ENCODE results near the gene IL18RAP. TPM values are rescaled to one million over a fixed set of nuclear protein-coding genes. Genes with fewer than 3 reads are reported as not detected.

IL18RAP gene
- total RNA-seq (0.79 TPM), polyA plus RNA-seq (0.41 TPM)

DNA sequence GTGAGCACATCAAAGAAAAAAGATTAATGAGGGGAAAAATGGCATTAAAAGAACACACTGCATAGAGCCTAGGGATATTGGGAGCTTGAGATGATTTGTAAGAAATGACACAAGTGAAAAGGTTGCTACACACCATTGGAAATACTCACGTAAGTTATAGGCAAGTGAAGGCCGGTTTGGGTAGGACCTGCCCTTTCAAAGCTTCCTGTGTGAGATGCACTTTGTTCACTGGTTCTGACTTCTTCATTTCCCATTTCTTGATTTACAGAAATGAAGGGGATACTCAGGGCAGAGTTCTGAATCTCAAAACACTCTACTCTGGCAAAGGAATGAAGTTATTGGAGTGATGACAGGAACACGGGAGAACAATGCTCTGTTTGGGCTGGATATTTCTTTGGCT lies at the start of gene IL18RAP:
Gene IL18RAP (plus strand): TSS at position 251 of the 400 bp plus-strand sequence. CDS start 118 bp downstream, at position 369.
- H3K27ac ChIP-seq (ENCODE audit: low read depth), result no peak within 1 kb of the TSS
- no peak for DNase-seq (ENCODE audit: extremely low spot score)
- H3K4me3 ChIP-seq (ENCODE audit: low read depth, low read length), result no peak within 1 kb of the TSS
- H3K36me3 ChIP-seq (ENCODE audit: insufficient read depth), result no peaks in the 10 kb centered on the region
- H3K4me1 ChIP-seq (ENCODE audit: insufficient read depth), result no peaks in the 10 kb centered on the region
- 70% methylated on average over 3 of the region's 3 CpGs for WGBS

GRCh38 chr2:102376052-102376591 lies 46.8 kb upstream of the IL18RAP start:
- DNase-seq (ENCODE audit: extremely low spot score), result no peak
- no peak overlapping the region for H3K27ac ChIP-seq (ENCODE audit: low read depth)
- no peaks in the 10 kb centered on the region for H3K4me1 ChIP-seq (ENCODE audit: insufficient read depth)
- H3K36me3 ChIP-seq (ENCODE audit: insufficient read depth), result no peaks in the 10 kb centered on the region
- 67% methylated on average over 1 of the region's 1 CpG for WGBS
- no peak overlapping the region for H3K4me3 ChIP-seq (ENCODE audit: low read depth, low read length)

- H3K27ac ChIP-seq (ENCODE audit: low read depth), result no peak overlapping the region
- no peak for DNase-seq (ENCODE audit: extremely low spot score)
- no peaks in the 10 kb centered on the region for H3K36me3 ChIP-seq (ENCODE audit: insufficient read depth)
- no peak overlapping the region for H3K4me3 ChIP-seq (ENCODE audit: low read depth, low read length)
- no peaks in the 10 kb centered on the region for H3K4me1 ChIP-seq (ENCODE audit: insufficient read depth)
Measured at GRCh38 chr2:102383722-102384121, 39.2 kb upstream of the IL18RAP start.

GRCh38 chr2:102385522-102385921 lies 37.4 kb upstream of the IL18RAP start:
- no peaks in the 10 kb centered on the region for H3K36me3 ChIP-seq (ENCODE audit: insufficient read depth)
- no peak overlapping the region for H3K27ac ChIP-seq (ENCODE audit: low read depth)
- no peak overlapping the region for H3K4me3 ChIP-seq (ENCODE audit: low read depth, low read length)
- H3K4me1 ChIP-seq (ENCODE audit: insufficient read depth), result no peaks in the 10 kb centered on the region
- DNase-seq (ENCODE audit: extremely low spot score), result no peak
- 80% methylated on average over 1 of the region's 1 CpG for WGBS

DNA sequence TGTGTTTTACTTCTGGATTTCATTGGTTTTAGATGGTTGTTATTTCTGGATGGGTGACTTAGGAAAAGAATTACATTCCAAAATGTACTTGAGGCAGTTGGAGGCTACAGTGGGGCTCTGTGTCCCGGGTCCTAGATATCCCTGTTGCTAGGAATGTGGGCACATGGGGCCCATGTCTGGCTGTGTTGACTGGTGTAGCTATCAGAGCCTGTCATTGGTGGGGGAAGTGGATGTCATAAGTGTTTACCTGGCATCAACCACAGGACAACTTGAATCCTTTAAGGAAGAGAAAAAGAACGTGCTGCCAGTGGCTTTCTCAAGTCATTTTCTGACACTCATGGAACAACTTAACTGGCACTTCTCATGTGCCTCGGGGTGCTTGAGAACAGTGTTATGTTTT lies 37.0 kb upstream of the IL18RAP start:
- DNase-seq (ENCODE audit: extremely low spot score), result no peak
- WGBS, result 75% methylated on average over 3 of the region's 3 CpGs
- H3K4me3 ChIP-seq (ENCODE audit: low read depth, low read length), result no peak overlapping the region
- H3K36me3 ChIP-seq (ENCODE audit: insufficient read depth), result no peaks in the 10 kb centered on the region
- no peak overlapping the region for H3K27ac ChIP-seq (ENCODE audit: low read depth)
- no peaks in the 10 kb centered on the region for H3K4me1 ChIP-seq (ENCODE audit: insufficient read depth)

GRCh38 chr2:102386867-102387541 lies 36.0 kb upstream of the IL18RAP start:
- H3K27ac ChIP-seq (ENCODE audit: low read depth), result no peak overlapping the region
- H3K36me3 ChIP-seq (ENCODE audit: insufficient read depth), result no peaks in the 10 kb centered on the region
- no peak overlapping the region for H3K4me3 ChIP-seq (ENCODE audit: low read depth, low read length)
- WGBS, result 82% methylated on average over 3 of the region's 3 CpGs
- DNase-seq (ENCODE audit: extremely low spot score), result no peak
- no peaks in the 10 kb centered on the region for H3K4me1 ChIP-seq (ENCODE audit: insufficient read depth)

DNA sequence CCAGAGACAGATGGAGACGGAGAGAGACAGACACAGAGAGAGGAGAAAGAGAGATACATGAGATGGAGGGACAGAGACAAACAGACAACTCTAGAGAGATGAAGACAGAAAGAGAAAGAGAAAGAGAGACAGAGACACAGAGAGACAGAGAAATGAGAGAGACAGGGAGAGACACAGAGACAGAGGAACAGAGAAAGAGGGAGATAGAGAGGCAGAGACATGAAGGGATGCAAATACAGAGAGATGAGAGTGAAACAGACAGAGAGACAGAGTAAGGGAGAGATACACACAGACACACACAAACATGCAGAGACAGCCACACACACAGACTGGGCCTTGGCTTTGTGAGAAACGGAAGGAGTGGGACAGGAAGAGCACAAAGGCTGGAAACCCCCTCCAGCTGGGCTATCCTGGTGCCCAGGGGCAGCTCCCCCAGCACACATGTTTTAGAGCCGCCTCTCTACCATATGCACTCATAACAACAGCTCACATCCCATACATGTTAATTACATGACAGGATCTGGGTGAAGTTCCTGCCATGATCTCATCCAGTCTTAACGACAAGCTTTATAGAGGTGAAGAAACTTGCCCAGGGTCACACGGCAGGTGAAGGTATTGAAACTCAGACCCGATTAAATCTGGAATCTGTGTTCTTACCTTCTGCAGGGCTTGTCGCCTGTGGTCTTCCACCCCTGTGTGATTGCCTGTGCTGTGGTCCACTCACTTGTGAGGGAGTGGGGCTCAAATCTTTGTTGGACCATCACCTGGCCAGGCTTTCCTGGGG lies 35.0 kb upstream of the IL18RAP start:
- no peaks in the 10 kb centered on the region for H3K36me3 ChIP-seq (ENCODE audit: insufficient read depth)
- no peaks in the 10 kb centered on the region for H3K4me1 ChIP-seq (ENCODE audit: insufficient read depth)
- no peak overlapping the region for H3K27ac ChIP-seq (ENCODE audit: low read depth)
- no peak for DNase-seq (ENCODE audit: extremely low spot score)
- WGBS, result 85% methylated on average over 7 of the region's 7 CpGs
- no peak overlapping the region for H3K4me3 ChIP-seq (ENCODE audit: low read depth, low read length)

- no peak overlapping the region for H3K4me3 ChIP-seq (ENCODE audit: low read depth, low read length)
- DNase-seq (ENCODE audit: extremely low spot score), result no peak
- 58% methylated on average over 2 of the region's 2 CpGs for WGBS
Measured at GRCh38 chr2:102391565-102391964, 31.4 kb upstream of the IL18RAP start.

DNA sequence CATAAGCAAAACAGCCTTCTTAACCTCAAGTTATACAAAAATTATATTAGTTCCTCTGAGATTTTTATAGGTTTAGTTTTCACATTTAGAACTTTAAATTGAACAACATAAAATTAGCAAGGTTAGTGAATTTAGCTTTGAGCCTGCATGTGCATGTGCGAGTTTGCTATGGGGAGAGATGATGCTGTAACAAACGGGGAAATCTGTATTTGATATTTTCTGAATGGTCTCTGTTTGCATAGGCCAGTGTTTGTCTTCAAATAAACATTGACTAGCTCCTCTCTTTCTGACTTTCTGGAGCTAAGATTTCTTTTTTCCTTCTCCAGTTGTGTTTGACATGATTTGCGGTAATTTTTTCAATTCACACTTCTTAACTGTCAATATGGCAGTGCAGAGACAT lies 30.9 kb upstream of the IL18RAP start:
- 67% methylated on average over 3 of the region's 3 CpGs for WGBS
- Histone ChIP-seq H3K4me3 (ENCODE audit: low read depth, low read length) (no peak overlapping the region), H3K4me1 (ENCODE audit: insufficient read depth) (no peaks in the 10 kb centered on the region), H3K27ac (ENCODE audit: low read depth) (no peak overlapping the region), H3K36me3 (ENCODE audit: insufficient read depth) (no peaks in the 10 kb centered on the region)
- DNase-seq (ENCODE audit: extremely low spot score), result no peak

More at GRCh38 chr2:102391565-102391964, 31.4 kb upstream of the IL18RAP start:
- Histone ChIP-seq H3K36me3 (ENCODE audit: insufficient read depth) (no peaks in the 10 kb centered on the region), H3K4me1 (ENCODE audit: insufficient read depth) (no peaks in the 10 kb centered on the region), H3K27ac (ENCODE audit: low read depth) (no peak overlapping the region)

GRCh38 chr2:102392942-102393341 lies 30.0 kb upstream of the IL18RAP start:
- WGBS, result 20% methylated on average over 1 of the region's 1 CpG
- Histone ChIP-seq H3K4me1 (ENCODE audit: insufficient read depth) (no peaks in the 10 kb centered on the region), H3K4me3 (ENCODE audit: low read depth, low read length) (no peak overlapping the region), H3K36me3 (ENCODE audit: insufficient read depth) (no peaks in the 10 kb centered on the region), H3K27ac (ENCODE audit: low read depth) (no peak overlapping the region)
- DNase-seq (ENCODE audit: extremely low spot score), result no peak

DNA sequence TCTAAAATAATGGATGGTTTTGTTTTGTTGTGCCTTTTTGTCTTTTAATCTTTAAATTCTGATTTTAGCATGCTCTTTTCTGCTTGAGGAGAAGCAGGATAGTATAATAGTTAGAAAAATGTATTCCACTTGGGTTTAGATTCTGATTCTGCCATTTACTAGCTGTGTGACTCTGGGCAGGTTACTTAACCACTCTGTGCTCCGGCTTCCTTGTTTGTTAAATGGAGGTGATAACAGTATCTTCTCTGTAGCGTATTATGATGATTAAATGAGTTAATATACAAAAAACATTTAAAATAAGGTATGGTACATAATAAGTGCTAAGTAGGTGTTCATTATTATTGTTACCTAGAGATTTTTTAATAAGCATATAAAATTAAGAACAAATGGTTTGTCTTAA lies 26.9 kb upstream of the IL18RAP start:
- H3K27ac ChIP-seq (ENCODE audit: low read depth), result no peak overlapping the region
- WGBS, result 83% methylated on average over 2 of the region's 2 CpGs
- H3K36me3 ChIP-seq (ENCODE audit: insufficient read depth), result no peaks in the 10 kb centered on the region
- no peak overlapping the region for H3K4me3 ChIP-seq (ENCODE audit: low read depth, low read length)
- H3K4me1 ChIP-seq (ENCODE audit: insufficient read depth), result no peaks in the 10 kb centered on the region
- DNase-seq (ENCODE audit: extremely low spot score), result no peak

DNA sequence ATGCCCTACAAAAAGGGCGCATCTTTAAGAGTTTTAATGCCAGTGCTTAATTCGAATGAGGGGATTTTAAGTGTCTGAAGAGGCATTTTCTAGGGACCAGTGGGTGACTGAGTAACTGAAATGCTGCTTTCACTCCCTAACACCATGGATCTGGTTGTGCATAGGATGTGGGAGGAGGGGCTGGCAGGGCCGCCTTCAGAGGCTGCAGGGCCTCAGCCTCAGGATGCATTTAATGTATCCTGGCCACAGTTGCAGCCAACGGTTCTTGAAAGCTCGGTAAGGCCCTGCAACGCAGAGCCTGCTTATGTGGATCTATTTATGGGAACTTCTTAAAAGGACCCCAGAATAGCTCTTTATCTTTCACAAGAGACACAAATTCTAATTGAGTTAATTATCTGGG lies 25.8 kb upstream of the IL18RAP start:
- Histone ChIP-seq H3K4me1 (ENCODE audit: insufficient read depth) (no peaks in the 10 kb centered on the region), H3K36me3 (ENCODE audit: insufficient read depth) (no peaks in the 10 kb centered on the region), H3K4me3 (ENCODE audit: low read depth, low read length) (no peak overlapping the region), H3K27ac (ENCODE audit: low read depth) (no peak overlapping the region)
- no peak for DNase-seq (ENCODE audit: extremely low spot score)
- WGBS, result 58% methylated on average over 6 of the region's 6 CpGs

DNA sequence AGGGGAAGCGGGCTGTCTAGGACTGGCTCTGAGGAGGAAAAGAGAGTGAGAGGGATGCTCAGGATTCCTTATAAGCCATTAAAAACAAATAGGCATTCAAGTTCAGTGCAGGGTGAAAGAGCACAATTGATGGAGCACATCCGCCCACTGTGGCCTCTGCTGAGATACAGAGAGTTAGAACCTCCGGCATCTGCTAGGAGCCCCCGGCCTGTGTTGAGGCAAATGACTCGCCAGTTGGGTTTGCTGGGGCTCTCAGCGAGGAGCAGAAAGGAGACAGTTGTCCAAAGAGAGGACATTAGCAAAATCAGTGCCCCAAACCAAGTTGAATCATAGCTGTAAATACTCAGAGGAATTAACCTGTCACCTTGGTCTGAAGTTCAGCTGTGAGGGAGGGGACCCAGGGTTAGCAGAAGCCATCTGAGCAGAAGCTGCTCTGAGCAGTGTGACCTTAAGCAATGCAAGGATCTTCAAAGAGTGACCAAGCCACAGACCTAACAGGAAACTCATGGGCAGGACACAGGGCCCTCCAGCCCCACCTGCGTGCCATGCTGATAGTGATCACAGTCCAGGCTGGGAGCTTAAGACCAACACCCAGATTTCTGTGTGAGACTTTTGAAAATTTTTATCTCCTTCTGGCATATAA lies 23.3 kb upstream of the IL18RAP start:
- H3K4me3 ChIP-seq (ENCODE audit: low read depth, low read length), result no peak overlapping the region
- H3K27ac ChIP-seq (ENCODE audit: low read depth), result no peak overlapping the region
- no peaks in the 10 kb centered on the region for H3K36me3 ChIP-seq (ENCODE audit: insufficient read depth)
- no peaks in the 10 kb centered on the region for H3K4me1 ChIP-seq (ENCODE audit: insufficient read depth)
- no peak for DNase-seq (ENCODE audit: extremely low spot score)
- WGBS, result 75% methylated on average over 7 of the region's 7 CpGs

DNA sequence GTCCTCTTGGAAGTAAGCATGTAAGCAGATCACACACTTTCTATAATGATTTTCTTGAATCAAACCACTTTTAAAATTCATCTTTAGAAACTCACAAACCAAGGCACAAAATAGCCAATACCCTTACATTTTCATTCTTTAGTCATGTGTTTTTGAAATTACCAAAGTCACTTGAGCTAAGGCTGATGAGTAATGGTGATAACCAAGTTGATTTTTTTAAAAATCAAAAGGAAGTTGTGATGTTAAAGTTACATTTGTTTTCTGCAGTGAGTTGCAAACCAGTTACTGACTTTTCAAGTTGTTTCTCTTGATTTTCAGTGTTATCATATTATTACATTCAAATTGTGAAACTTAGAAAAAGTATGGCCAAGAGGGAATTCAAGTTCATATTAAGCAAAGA lies 21.5 kb upstream of the IL18RAP start:
- H3K27ac ChIP-seq (ENCODE audit: low read depth), result no peak overlapping the region
- DNase-seq (ENCODE audit: extremely low spot score), result no peak
- H3K36me3 ChIP-seq (ENCODE audit: insufficient read depth), result no peaks in the 10 kb centered on the region
- H3K4me3 ChIP-seq (ENCODE audit: low read depth, low read length), result no peak overlapping the region
- no peaks in the 10 kb centered on the region for H3K4me1 ChIP-seq (ENCODE audit: insufficient read depth)
